Aortic smooth muscle cell (primary cell): Measurements from ENCODE around the gene SPANXN2. TPM values are rescaled to one million over a fixed set of nuclear protein-coding genes. Genes with fewer than 3 reads are reported as not detected.

Experiments
- total RNA-seq: library from RNA; depleted of rRNA; stranded (reverse); fragments of >200 nt; gene quantifications from 2 replicates; pipeline ENCODE4 v1.2.3, GENCODE V29; 2014

The SPANXN2 gene, protein sequence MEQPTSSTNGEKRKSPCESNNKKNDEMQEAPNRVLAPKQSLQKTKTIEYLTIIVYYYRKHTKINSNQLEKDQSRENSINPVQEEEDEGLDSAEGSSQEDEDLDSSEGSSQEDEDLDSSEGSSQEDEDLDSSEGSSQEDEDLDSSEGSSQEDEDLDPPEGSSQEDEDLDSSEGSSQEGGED
- not detected in 2 replicates for total RNA-seq

DNA sequence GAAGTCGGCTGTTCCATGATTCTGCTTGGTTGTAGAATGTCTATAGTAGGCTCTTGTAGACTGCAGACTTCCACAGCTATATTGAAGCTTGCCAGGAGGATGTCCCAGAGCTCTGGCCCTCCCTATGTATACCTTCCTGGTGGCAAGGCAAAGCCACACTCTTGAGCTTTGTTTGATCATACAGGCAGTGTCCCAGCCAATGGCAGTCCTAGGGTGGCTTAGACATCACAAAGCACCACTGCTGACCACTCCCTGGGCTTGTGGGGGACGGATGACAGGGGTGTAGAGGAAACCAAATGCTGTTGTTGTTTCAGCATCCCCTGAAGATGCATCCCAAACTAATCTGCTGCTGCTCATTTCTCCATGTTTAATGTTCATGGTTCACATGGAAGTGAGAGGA lies at the start of gene SPANXN2:
Gene SPANXN2 (minus strand): TSS at position 101 of the 400 bp plus-strand sequence. CDS start 84 bp downstream, at position 17.

Other genes with a start within 250 kb of the SPANXN2 start
- not detected in 2 replicates for gene SPANXN3, start 203.3 kb downstream of the SPANXN2 start, total RNA-seq
- gene SLITRK4, start 84.7 kb downstream of the SPANXN2 start, total RNA-seq, result 5.0 and 7.5 TPM in 2 replicates
- gene UBE2NL, start 163.3 kb upstream of the SPANXN2 start, total RNA-seq, result not detected in 2 replicates